ENCODE data around the gene OGG1.

OGG1 gene

GRCh38 chr3:9703736-9704346 is 45.9 kb upstream of the OGG1 start, which contains the start of gene CPNE9 (continued):
- TF ChIP-seq, protein P1, sequence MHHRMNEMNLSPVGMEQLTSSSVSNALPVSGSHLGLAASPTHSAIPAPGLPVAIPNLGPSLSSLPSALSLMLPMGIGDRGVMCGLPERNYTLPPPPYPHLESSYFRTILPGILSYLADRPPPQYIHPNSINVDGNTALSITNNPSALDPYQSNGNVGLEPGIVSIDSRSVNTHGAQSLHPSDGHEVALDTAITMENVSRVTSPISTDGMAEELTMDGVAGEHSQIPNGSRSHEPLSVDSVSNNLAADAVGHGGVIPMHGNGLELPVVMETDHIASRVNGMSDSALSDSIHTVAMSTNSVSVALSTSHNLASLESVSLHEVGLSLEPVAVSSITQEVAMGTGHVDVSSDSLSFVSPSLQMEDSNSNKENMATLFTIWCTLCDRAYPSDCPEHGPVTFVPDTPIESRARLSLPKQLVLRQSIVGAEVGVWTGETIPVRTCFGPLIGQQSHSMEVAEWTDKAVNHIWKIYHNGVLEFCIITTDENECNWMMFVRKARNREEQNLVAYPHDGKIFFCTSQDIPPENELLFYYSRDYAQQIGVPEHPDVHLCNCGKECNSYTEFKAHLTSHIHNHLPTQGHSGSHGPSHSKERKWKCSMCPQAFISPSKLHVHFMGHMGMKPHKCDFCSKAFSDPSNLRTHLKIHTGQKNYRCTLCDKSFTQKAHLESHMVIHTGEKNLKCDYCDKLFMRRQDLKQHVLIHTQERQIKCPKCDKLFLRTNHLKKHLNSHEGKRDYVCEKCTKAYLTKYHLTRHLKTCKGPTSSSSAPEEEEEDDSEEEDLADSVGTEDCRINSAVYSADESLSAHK (tag by site-specific recombination; IDR thresholded peaks at IDR 0.05): no peak
- TF ChIP-seq KLF7 (tag by site-specific recombination; IDR thresholded peaks at IDR 0.05; ENCODE audit: borderline replicate concordance) (no peak), HOXD13 (CRISPR knock-in tag; IDR thresholded peaks at IDR 0.05; ENCODE audit: borderline replicate concordance) (no peak), ZBTB1 (tag by site-specific recombination; IDR thresholded peaks at IDR 0.05) (no peak), ZNF354C (tag by site-specific recombination; IDR thresholded peaks at IDR 0.05; ENCODE audit: borderline replicate concordance, low read depth) (no peak), ZBTB44 (tag by site-specific recombination; IDR thresholded peaks at IDR 0.05) (no peak), ZNF292 (tag by site-specific recombination; IDR thresholded peaks at IDR 0.05; ENCODE audit: borderline replicate concordance, low read depth) (no peak), MZF1 (tag by site-specific recombination; IDR thresholded peaks at IDR 0.05; ENCODE audit: borderline replicate concordance) (no peak), SCRT2 (tag by site-specific recombination; IDR thresholded peaks at IDR 0.05) (no peak), ZNF10 (tag by site-specific recombination; IDR thresholded peaks at IDR 0.05) (no peak), ZNF777 (tag by site-specific recombination; IDR thresholded peaks at IDR 0.05; ENCODE audit: borderline replicate concordance) (peak; percentile 31; the same call in 1 of the 2 replicates), IKZF3 (tag by site-specific recombination; IDR thresholded peaks at IDR 0.05) (no peak), ZBTB26 (tag by site-specific recombination; optimal IDR thresholded peaks at IDR 0.05) (peak; percentile 22), ZNF600 (tag by site-specific recombination; IDR thresholded peaks at IDR 0.05) (no peak), SP2 (tag by site-specific recombination; IDR thresholded peaks at IDR 0.05) (no peak)

- Histone ChIP-seq H3K4me3 (ENCODE audit: low read depth, low read length) (peak overlapping the region; percentile 29), H3K9me3 (ENCODE audit: control insufficient read depth, insufficient read depth, low read depth, low read length) (no peaks in the 10 kb centered on the region), H3K36me3 (ENCODE audit: control insufficient read depth in 2 of 2, insufficient read depth in 1 of 2, low read length in 2 of 2) (peaks cover 0 to 24% of the 10 kb centered on the region in 2 experiments; a peak in 2 of 3 replicates), H3K27ac (ENCODE audit: extremely low read depth, low read depth, low read length) (no peak overlapping the region), H3K4me1 (ENCODE audit: control insufficient read depth, insufficient read depth, low read length) (0 out of 2 replicates have a peak, but pooled peaks cover 2% of the 10 kb centered on the region)
- POLR2A ChIA-PET: interaction anchor here (0.7 kb wide), 1 partner anchor 17 kb away, joined by 4 read pairs; no protein-coding TSS in a partner anchor
- CTCF ChIA-PET: no interaction called here
- TF ChIP-seq ZNF645 (tag by site-specific recombination; IDR thresholded peaks at IDR 0.05) (no peak), ZNF223 (tag by site-specific recombination; IDR thresholded peaks at IDR 0.05) (no peak), REST (tag by site-specific recombination; IDR thresholded peaks at IDR 0.05) (peak; percentile 100), ZNF544 (tag by site-specific recombination; IDR thresholded peaks at IDR 0.05) (no peak), ZNF843 (tag by site-specific recombination; IDR thresholded peaks at IDR 0.05) (no peak), ZNF311 (tag by site-specific recombination; IDR thresholded peaks at IDR 0.05; ENCODE audit: borderline replicate concordance) (no peak), ZNF121 (tag by site-specific recombination; IDR thresholded peaks at IDR 0.05) (no peak), ZNF558 (tag by site-specific recombination; IDR thresholded peaks at IDR 0.05) (no peak)
Measured at GRCh38 chr3:9704347-9705322, 45.1 kb upstream of the OGG1 start.

Data from HEK293 (cell line).